ENCODE data around the gene NELL1. TPM values are rescaled to one million over a fixed set of nuclear protein-coding genes. Genes with fewer than 3 reads are reported as not detected.

NELL1 gene
- total and polyA plus RNA-seq, 2 experiments from 2014 or later: 1.6 TPM; not detected in 1

DNA sequence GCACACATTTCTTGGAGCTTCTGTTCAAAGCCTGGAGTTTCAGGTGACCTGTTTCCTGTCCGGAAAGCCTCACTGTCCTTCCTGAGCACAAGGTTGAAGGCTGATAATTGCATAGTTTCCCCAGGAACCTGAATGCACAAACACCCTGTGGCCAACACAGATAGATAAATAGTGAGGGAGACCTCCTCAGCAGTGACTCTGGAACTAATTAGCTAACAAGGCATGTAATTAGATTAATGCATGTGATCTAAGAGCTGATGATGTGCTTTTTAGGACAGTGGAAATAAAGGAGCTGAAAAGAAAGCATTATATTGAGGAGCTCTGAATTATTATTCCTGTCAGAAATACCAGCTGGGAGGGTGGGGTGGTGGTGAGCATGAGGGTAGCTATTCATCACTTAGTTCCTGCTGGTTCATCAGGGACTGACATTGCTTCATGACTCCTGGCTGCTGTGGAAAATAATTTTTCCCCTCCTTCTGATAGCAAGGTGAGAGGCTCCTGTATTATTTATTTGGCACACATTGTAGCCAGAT lies 101.1 kb downstream of the NELL1 start:
- Histone ChIP-seq H2AFZ (no peak overlapping the region), H3K4me1 (ENCODE audit: insufficient read depth) (no peaks in the 10 kb centered on the region), H3K4me2 (no peak overlapping the region), H3K79me2 (replicated peaks; ENCODE audit: insufficient read depth) (no peaks in the 10 kb centered on the region), H4K20me1 (replicated peaks; ENCODE audit: insufficient read depth) (no peaks in the 10 kb centered on the region), H3F3A (replicated peaks; ENCODE audit: low read depth) (no peaks in the 10 kb centered on the region), H3K27me3 (ENCODE audit: insufficient read depth) (no peaks in the 10 kb centered on the region), H3K4me3 (no peak overlapping the region), H3K36me3 (ENCODE audit: insufficient read depth) (no peaks in the 10 kb centered on the region), H3K27ac (ENCODE audit: low read depth) (no peak overlapping the region), H3K9me2 (ENCODE audit: insufficient read depth) (peaks cover 3% of the 10 kb centered on the region; the same call in 1 of the 2 replicates)
- Mint-ChIP-seq H3K9me3 (no peaks in the 10 kb centered on the region), H3K4me1 (peaks cover 2% of the 10 kb centered on the region; the same call in 2 of the 3 replicates), H3K27ac (no peak overlapping the region), H3K27me3 (ENCODE audit: insufficient read depth, low read depth, poor library complexity) (peaks cover 4% of the 10 kb centered on the region), H3K4me3 (no peak overlapping the region), H3K36me3 (ENCODE audit: low read depth) (no peaks in the 10 kb centered on the region; the same call in 2 of the 3 replicates)
- TF ChIP-seq EZH2phosphoT487 (IDR thresholded peaks at IDR 0.05; ENCODE audit: unreplicated experiment): no peak
- TF ChIP-seq ZNF114 (CRISPR knock-in tag; IDR thresholded peaks at IDR 0.05): no peak
- TF ChIP-seq NANOG (IDR thresholded peaks at IDR 0.05; ENCODE audit: borderline replicate concordance): no peak
- TF ChIP-seq, protein P1, sequence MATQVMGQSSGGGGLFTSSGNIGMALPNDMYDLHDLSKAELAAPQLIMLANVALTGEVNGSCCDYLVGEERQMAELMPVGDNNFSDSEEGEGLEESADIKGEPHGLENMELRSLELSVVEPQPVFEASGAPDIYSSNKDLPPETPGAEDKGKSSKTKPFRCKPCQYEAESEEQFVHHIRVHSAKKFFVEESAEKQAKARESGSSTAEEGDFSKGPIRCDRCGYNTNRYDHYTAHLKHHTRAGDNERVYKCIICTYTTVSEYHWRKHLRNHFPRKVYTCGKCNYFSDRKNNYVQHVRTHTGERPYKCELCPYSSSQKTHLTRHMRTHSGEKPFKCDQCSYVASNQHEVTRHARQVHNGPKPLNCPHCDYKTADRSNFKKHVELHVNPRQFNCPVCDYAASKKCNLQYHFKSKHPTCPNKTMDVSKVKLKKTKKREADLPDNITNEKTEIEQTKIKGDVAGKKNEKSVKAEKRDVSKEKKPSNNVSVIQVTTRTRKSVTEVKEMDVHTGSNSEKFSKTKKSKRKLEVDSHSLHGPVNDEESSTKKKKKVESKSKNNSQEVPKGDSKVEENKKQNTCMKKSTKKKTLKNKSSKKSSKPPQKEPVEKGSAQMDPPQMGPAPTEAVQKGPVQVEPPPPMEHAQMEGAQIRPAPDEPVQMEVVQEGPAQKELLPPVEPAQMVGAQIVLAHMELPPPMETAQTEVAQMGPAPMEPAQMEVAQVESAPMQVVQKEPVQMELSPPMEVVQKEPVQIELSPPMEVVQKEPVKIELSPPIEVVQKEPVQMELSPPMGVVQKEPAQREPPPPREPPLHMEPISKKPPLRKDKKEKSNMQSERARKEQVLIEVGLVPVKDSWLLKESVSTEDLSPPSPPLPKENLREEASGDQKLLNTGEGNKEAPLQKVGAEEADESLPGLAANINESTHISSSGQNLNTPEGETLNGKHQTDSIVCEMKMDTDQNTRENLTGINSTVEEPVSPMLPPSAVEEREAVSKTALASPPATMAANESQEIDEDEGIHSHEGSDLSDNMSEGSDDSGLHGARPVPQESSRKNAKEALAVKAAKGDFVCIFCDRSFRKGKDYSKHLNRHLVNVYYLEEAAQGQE (IDR thresholded peaks at IDR 0.05; ENCODE audit: unreplicated experiment): no peak
- TF ChIP-seq CREB1 (CRISPR knock-in tag; IDR thresholded peaks at IDR 0.05; ENCODE audit: low read depth): no peak
- TF ChIP-seq, protein P2, sequence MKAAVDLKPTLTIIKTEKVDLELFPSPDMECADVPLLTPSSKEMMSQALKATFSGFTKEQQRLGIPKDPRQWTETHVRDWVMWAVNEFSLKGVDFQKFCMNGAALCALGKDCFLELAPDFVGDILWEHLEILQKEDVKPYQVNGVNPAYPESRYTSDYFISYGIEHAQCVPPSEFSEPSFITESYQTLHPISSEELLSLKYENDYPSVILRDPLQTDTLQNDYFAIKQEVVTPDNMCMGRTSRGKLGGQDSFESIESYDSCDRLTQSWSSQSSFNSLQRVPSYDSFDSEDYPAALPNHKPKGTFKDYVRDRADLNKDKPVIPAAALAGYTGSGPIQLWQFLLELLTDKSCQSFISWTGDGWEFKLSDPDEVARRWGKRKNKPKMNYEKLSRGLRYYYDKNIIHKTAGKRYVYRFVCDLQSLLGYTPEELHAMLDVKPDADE (IDR thresholded peaks at IDR 0.05): no peak
- TF ChIP-seq ZNF331 (CRISPR knock-in tag; IDR thresholded peaks at IDR 0.05; ENCODE audit: low read depth): no peak
- TF ChIP-seq, protein P3, sequence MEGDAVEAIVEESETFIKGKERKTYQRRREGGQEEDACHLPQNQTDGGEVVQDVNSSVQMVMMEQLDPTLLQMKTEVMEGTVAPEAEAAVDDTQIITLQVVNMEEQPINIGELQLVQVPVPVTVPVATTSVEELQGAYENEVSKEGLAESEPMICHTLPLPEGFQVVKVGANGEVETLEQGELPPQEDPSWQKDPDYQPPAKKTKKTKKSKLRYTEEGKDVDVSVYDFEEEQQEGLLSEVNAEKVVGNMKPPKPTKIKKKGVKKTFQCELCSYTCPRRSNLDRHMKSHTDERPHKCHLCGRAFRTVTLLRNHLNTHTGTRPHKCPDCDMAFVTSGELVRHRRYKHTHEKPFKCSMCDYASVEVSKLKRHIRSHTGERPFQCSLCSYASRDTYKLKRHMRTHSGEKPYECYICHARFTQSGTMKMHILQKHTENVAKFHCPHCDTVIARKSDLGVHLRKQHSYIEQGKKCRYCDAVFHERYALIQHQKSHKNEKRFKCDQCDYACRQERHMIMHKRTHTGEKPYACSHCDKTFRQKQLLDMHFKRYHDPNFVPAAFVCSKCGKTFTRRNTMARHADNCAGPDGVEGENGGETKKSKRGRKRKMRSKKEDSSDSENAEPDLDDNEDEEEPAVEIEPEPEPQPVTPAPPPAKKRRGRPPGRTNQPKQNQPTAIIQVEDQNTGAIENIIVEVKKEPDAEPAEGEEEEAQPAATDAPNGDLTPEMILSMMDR (conservative IDR thresholded peaks at IDR 0.05; ENCODE audit: low read depth in 2 of 2): no peak
- TF ChIP-seq POLR2AphosphoS5 (IDR thresholded peaks at IDR 0.05; ENCODE audit: low read depth): no peak
- no peak for TF ChIP-seq JUNB (IDR thresholded peaks at IDR 0.05; ENCODE audit: unreplicated experiment)
- TF ChIP-seq, protein P4, sequence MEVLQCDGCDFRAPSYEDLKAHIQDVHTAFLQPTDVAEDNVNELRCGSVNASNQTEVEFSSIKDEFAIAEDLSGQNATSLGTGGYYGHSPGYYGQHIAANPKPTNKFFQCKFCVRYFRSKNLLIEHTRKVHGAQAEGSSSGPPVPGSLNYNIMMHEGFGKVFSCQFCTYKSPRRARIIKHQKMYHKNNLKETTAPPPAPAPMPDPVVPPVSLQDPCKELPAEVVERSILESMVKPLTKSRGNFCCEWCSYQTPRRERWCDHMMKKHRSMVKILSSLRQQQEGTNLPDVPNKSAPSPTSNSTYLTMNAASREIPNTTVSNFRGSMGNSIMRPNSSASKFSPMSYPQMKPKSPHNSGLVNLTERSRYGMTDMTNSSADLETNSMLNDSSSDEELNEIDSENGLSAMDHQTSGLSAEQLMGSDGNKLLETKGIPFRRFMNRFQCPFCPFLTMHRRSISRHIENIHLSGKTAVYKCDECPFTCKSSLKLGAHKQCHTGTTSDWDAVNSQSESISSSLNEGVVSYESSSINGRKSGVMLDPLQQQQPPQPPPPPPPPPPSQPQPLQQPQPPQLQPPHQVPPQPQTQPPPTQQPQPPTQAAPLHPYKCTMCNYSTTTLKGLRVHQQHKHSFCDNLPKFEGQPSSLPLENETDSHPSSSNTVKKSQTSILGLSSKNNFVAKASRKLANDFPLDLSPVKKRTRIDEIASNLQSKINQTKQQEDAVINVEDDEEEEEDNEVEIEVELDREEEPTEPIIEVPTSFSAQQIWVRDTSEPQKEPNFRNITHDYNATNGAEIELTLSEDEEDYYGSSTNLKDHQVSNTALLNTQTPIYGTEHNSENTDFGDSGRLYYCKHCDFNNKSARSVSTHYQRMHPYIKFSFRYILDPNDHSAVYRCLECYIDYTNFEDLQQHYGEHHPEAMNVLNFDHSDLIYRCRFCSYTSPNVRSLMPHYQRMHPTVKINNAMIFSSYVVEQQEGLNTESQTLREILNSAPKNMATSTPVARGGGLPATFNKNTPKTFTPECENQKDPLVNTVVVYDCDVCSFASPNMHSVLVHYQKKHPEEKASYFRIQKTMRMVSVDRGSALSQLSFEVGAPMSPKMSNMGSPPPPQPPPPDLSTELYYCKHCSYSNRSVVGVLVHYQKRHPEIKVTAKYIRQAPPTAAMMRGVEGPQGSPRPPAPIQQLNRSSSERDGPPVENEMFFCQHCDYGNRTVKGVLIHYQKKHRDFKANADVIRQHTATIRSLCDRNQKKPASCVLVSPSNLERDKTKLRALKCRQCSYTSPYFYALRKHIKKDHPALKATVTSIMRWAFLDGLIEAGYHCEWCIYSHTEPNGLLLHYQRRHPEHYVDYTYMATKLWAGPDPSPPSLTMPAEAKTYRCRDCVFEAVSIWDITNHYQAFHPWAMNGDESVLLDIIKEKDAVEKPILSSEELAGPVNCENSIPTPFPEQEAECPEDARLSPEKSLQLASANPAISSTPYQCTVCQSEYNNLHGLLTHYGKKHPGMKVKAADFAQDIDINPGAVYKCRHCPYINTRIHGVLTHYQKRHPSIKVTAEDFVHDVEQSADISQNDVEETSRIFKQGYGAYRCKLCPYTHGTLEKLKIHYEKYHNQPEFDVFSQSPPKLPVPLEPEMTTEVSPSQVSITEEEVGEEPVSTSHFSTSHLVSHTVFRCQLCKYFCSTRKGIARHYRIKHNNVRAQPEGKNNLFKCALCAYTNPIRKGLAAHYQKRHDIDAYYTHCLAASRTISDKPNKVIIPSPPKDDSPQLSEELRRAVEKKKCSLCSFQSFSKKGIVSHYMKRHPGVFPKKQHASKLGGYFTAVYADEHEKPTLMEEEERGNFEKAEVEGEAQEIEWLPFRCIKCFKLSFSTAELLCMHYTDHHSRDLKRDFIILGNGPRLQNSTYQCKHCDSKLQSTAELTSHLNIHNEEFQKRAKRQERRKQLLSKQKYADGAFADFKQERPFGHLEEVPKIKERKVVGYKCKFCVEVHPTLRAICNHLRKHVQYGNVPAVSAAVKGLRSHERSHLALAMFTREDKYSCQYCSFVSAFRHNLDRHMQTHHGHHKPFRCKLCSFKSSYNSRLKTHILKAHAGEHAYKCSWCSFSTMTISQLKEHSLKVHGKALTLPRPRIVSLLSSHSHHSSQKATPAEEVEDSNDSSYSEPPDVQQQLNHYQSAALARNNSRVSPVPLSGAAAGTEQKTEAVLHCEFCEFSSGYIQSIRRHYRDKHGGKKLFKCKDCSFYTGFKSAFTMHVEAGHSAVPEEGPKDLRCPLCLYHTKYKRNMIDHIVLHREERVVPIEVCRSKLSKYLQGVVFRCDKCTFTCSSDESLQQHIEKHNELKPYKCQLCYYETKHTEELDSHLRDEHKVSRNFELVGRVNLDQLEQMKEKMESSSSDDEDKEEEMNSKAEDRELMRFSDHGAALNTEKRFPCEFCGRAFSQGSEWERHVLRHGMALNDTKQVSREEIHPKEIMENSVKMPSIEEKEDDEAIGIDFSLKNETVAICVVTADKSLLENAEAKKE (CRISPR knock-in tag; IDR thresholded peaks at IDR 0.05): no peak
- ATAC-seq: no peak
- DNase-seq (ENCODE audit: low spot score): no peak

All from GM23338 (cell line).